DMS153 treated with DMSO at 0.1 percent for 48 hours (cell line): Measurements from ENCODE around the gene CYTH2.
A peak's percentile ranks its signal among the peaks of the same experiment; 100 is the strongest.
"Not testable (repeated sequence)": the region's sequence is repeated elsewhere in the genome, so short reads cannot be mapped to it uniquely, and the experiment has no call there.

Experiments used
- DNase-seq: peaks from one replicate; lab custom pipeline; 2025; ENCODE audit not compliant: unreplicated experiment; lab: John Stamatoyannopoulos, UW

The CYTH2 gene

GRCh38 chr19:48510421-48511268, 41.5 kb downstream of the CYTH2 start:
- DNase-seq = peak; percentile 36

- DNase-seq = no peak
Measured at GRCh38 chr19:48511321-48511731, 42.2 kb downstream of the CYTH2 start.

- DNase-seq = no peak
Measured at GRCh38 chr19:48511800-48512503, 42.8 kb downstream of the CYTH2 start, which contains the start of gene LMTK3. TSS of gene LMTK3 (minus strand) at chr19:48511835. CDS start at chr19:48511576, 259 bp downstream.

- DNase-seq = no peak
Measured at GRCh38 chr19:48512504-48513288, 43.5 kb downstream of the CYTH2 start.

GRCh38 chr19:48513289-48514122, 44.3 kb downstream of the CYTH2 start:
- peak; percentile 52 for DNase-seq

- DNase-seq = no peak
Measured at GRCh38 chr19:48514123-48514458, 44.9 kb downstream of the CYTH2 start.

- DNase-seq = no peak
Measured at GRCh38 chr19:48516536-48516935, 47.4 kb downstream of the CYTH2 start.

GRCh38 chr19:48518207-48518606, 49.0 kb downstream of the CYTH2 start:
- no peak for DNase-seq

GRCh38 chr19:48519426-48519825, 50.3 kb downstream of the CYTH2 start:
- not testable (repeated sequence) for DNase-seq

- DNase-seq = no peak
Measured at GRCh38 chr19:48520134-48520533, 51.0 kb downstream of the CYTH2 start.

- DNase-seq = no peak
Measured at GRCh38 chr19:48524221-48524620, 55.1 kb downstream of the CYTH2 start.

GRCh38 chr19:48524732-48525131, 55.6 kb downstream of the CYTH2 start:
- no peak for DNase-seq

- no peak for DNase-seq
Measured at GRCh38 chr19:48529156-48529555, 60.0 kb downstream of the CYTH2 start.

GRCh38 chr19:48530066-48530720, 61.0 kb downstream of the CYTH2 start:
- DNase-seq = no peak

GRCh38 chr19:48530770-48531169, 61.6 kb downstream of the CYTH2 start:
- no peak for DNase-seq
